ENCODE measurements around the gene PTPN11. TPM values are rescaled to one million over a fixed set of nuclear protein-coding genes. Genes with fewer than 3 reads are reported as not detected.
"Not testable (repeated sequence)": the region's sequence is repeated elsewhere in the genome, so short reads cannot be mapped to it uniquely, and the experiment has no call there.

The PTPN11 gene
- total RNA-seq, 2 donors from 2014 or later, result 61.0 to 61.3 TPM

DNA sequence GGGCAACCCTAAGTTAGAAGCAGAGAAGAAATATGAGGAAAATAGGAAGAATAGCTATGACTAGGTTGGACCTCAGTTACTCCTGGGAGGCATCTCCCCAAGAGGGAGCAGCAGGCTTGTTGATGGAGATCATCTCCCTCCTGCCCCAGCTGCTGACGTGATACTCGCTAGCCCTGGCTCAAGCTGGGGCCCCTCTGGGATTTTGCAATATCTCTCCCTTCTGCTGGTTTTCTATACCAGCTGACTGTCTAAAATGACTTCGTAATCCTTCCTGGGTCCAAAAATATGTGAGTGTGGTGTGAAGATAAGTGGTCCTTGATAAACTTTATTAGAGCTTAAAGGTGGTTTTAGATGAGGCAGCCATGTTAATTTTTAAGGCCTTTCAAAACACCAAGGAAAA, 32.0 kb upstream of the PTPN11 start:
- Histone ChIP-seq H3K4me1 (replicated peaks) (no peaks in the 10 kb centered on the region), H3K4me3 (no peak overlapping the region), H3K27ac (no peak overlapping the region), H3K9me3 (no peaks in the 10 kb centered on the region), H3K27me3 (replicated peaks; ENCODE audit: insufficient read depth) (no peaks in the 10 kb centered on the region), H3K36me3 (no peaks in the 10 kb centered on the region)
- 73% methylated on average over 3 of the region's 3 CpGs for WGBS
- TF ChIP-seq POLR2AphosphoS5 (IDR thresholded peaks at IDR 0.05) (no peak), POLR2A (IDR thresholded peaks at IDR 0.05) (no peak)
- TF ChIP-seq, protein P1, sequence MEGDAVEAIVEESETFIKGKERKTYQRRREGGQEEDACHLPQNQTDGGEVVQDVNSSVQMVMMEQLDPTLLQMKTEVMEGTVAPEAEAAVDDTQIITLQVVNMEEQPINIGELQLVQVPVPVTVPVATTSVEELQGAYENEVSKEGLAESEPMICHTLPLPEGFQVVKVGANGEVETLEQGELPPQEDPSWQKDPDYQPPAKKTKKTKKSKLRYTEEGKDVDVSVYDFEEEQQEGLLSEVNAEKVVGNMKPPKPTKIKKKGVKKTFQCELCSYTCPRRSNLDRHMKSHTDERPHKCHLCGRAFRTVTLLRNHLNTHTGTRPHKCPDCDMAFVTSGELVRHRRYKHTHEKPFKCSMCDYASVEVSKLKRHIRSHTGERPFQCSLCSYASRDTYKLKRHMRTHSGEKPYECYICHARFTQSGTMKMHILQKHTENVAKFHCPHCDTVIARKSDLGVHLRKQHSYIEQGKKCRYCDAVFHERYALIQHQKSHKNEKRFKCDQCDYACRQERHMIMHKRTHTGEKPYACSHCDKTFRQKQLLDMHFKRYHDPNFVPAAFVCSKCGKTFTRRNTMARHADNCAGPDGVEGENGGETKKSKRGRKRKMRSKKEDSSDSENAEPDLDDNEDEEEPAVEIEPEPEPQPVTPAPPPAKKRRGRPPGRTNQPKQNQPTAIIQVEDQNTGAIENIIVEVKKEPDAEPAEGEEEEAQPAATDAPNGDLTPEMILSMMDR (IDR thresholded peaks at IDR 0.05), result no peak
- intact Hi-C loops (cut with DNase I), result no loop called here
- DNase-seq (ENCODE audit: low spot score), result no peak

DNA sequence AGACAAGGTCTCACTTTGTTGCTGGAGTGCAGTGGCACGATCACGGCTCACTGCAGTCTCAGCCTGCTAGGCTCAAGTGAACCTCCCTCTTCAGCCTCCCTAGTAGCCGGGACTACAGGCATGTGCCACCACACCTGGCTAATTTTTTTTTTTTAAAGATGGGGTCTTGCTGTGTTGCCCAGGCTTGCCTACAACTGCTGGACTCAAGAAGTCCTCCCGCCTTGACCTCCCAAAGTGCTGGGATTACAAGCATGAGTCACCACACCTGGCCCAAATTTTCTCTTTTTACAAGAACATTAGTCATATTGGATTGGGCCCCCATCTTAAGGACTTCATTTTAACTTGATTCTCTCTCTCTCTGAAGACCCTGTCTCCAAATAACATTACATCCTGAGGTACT, 29.5 kb upstream of the PTPN11 start:
- H3K4me1 ChIP-seq (replicated peaks), result no peaks in the 10 kb centered on the region
- no peaks in the 10 kb centered on the region for H3K36me3 ChIP-seq
- intact Hi-C loops (cut with DNase I), result no loop called here
- H3K27ac ChIP-seq, result no peak overlapping the region
- 76% methylated on average over 4 of the region's 4 CpGs for WGBS
- DNase-seq (ENCODE audit: low spot score), result no peak
- TF ChIP-seq POLR2A (IDR thresholded peaks at IDR 0.05), result no peak
- TF ChIP-seq, protein P1 (IDR thresholded peaks at IDR 0.05), result no peak
- TF ChIP-seq POLR2AphosphoS5 (IDR thresholded peaks at IDR 0.05), result no peak
- no peaks in the 10 kb centered on the region for H3K27me3 ChIP-seq (replicated peaks; ENCODE audit: insufficient read depth)
- H3K9me3 ChIP-seq, result no peaks in the 10 kb centered on the region
- no peak overlapping the region for H3K4me3 ChIP-seq

DNA sequence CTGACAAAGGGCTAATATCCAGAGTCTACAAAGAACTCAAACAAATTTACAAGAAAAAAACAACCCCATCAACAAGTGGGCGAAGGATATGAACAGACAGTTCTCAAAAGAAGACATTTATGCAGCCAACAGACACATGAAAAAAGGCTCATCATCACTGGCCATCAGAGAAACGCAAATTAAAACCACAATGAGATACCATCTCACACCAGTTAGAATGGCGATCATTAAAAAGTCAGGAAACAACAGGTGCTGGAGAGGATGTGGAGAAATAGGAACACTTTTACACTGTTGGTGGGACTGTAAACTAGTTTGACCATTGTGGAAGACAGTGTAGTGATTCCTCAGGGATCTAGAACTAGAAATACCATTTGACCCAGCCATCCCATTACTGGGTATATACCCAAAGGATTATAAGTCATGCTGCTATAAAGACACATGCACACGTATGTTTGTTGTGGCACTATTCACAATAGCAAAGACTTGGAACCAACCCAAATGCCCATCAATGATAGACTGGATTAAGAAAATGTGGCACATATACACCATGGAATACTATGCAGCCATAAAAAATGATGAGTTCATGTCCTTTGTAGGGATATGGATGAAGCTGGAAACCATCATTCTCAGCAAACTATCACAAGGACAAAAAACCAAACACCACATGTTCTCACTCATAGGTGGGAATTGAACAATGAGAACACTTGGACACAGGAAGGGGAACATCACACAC, 28.7 kb upstream of the PTPN11 start:
- DNase-seq (ENCODE audit: low spot score); intact Hi-C loops (cut with DNase I): not testable (repeated sequence)
- 64% methylated on average over 4 of the region's 4 CpGs for WGBS

DNA sequence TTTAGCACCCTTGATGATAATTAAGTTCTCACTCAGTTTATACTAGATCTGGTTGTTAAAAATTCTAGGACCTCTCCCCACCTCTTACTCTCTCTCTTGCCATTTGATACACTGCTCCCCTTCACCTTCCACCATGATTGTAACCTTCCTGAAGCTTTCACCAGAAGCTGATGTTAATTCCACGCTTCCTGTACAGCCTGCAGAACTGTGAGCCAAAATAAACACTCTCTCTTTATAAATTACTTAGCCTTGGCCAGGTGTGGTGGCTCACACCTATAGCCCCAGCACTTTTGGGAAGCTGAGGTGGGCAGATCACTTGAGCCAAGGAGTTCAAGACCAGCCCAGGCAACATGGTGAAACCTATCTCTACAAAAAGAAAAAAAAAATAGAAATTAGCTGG, 25.4 kb upstream of the PTPN11 start:
- H3K27ac ChIP-seq, result no peak overlapping the region
- DNase-seq (ENCODE audit: low spot score), result no peak
- TF ChIP-seq, protein P1 (IDR thresholded peaks at IDR 0.05), result no peak
- TF ChIP-seq POLR2A (IDR thresholded peaks at IDR 0.05) (no peak), POLR2AphosphoS5 (IDR thresholded peaks at IDR 0.05) (no peak)
- no peak overlapping the region for H3K4me3 ChIP-seq
- no peaks in the 10 kb centered on the region for H3K36me3 ChIP-seq
- H3K27me3 ChIP-seq (replicated peaks; ENCODE audit: insufficient read depth), result no peaks in the 10 kb centered on the region
- no peaks in the 10 kb centered on the region for H3K9me3 ChIP-seq
- 63% methylated on average over 1 of the region's 1 CpG for WGBS
- intact Hi-C loops (cut with DNase I), result no loop called here
- no peaks in the 10 kb centered on the region for H3K4me1 ChIP-seq (replicated peaks)

More for the DNA sequence above, 28.7 kb upstream of the PTPN11 start:
- H3K4me3 ChIP-seq; H3K27ac ChIP-seq; H3K4me1 ChIP-seq (replicated peaks); H3K36me3 ChIP-seq; H3K27me3 ChIP-seq (replicated peaks; ENCODE audit: insufficient read depth); H3K9me3 ChIP-seq: not testable (repeated sequence)

DNA sequence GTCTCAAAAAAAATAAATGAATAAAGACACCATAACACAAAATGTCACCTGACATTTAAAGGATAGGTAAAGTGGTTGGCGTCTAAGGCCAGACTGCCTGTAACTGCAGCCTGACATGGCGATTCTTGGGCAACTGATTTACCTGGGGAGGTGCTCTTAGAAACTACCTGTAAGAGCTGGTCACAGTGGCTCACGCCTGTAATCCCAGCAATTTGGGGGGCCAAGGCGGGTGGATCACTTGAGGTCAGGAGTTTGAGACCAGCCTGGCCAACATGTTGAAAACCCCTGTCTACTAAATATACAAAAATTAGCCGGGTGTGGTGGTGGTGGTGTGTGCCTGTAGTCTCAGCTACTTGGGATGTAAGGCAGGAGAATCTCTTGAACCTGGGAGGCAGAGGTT, 17.7 kb upstream of the PTPN11 start:
- H3K27me3 ChIP-seq (replicated peaks; ENCODE audit: insufficient read depth), result no peaks in the 10 kb centered on the region
- no peak overlapping the region for H3K27ac ChIP-seq
- TF ChIP-seq, protein P1 (IDR thresholded peaks at IDR 0.05), result no peak
- no peak for TF ChIP-seq POLR2AphosphoS5 (IDR thresholded peaks at IDR 0.05)
- no peak for TF ChIP-seq POLR2A (IDR thresholded peaks at IDR 0.05)
- WGBS, result 94% methylated on average over 5 of the region's 5 CpGs
- H3K4me3 ChIP-seq, result no peak overlapping the region
- H3K4me1 ChIP-seq (replicated peaks), result no peaks in the 10 kb centered on the region
- peaks cover 0 to 4% of the 10 kb centered on the region in 2 donors for H3K36me3 ChIP-seq
- no peaks in the 10 kb centered on the region for H3K9me3 ChIP-seq
- intact Hi-C loops (cut with DNase I), result no loop called here
- no peak for DNase-seq (ENCODE audit: low spot score)

All from prostate gland (tissue), 2 donors.